Ramos (cell line): ENCODE measurements around the gene FBXL17.

Source experiments
- in situ Hi-C: fragments of 300-500 bp; cut with MboI; formaldehyde crosslinking; loops from one replicate; pipeline ENCODE4 v1.14.3; 2022; ENCODE audit warnings: low sequenced_read_pairs; ENCODE audit not compliant: unreplicated experiment

FBXL17 gene

DNA sequence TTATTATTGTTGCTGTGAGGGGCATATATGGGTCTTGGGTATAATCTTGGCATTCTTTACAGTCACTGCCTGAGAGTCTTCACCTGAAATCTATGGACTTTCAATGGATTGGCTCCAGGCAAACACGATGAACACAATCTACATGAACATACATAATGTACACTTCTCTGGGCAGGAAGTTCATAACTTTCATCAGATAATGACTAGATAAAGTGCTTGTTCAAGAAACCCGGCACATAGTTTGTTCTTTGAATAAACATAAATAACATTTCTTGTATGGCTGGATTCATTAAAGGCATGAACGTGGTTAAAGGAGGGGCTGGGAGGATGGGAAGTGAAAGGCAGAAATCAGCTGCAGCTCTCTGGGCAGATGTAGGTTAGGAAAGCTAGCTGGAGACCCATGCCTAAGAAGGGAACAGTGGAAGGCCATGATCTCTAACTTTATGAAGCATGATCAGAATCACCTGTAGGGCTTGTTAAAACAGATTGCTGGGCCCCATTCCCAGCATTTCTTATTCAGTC lies 404.3 kb downstream of the FBXL17 start:
- in situ Hi-C loops = no loop called here

- in situ Hi-C loops = no loop called here
These were observed 406.3 kb downstream of the FBXL17 start for GRCh38 chr5:107975568-107975967.

GRCh38 chr5:107971846-107972245 lies 410.1 kb downstream of the FBXL17 start:
- in situ Hi-C loops = no loop called here

- in situ Hi-C loops = no loop called here
These were observed 412.1 kb downstream of the FBXL17 start for GRCh38 chr5:107969847-107970246.

DNA sequence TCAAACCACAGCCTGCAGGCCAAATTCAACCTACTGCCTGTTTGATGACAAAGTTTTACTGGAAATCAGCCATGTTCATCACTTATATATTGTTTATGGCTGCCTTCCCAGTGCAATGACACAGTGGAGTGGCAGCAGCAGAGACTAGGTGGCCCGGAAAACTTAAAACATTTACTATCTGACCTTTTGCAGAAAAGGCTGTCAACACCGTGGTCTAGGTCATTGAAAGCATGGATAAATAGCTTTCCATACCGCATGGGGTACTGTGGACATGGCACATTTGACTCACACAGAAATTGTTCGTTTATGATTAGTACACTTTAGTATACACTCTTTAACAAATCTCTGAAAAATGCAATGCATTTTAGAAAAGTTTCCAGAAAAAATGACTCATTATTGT lies 412.9 kb downstream of the FBXL17 start:
- in situ Hi-C loops = no loop called here

- in situ Hi-C loops = no loop called here
These were observed 413.5 kb downstream of the FBXL17 start for GRCh38 chr5:107968406-107968843.

DNA sequence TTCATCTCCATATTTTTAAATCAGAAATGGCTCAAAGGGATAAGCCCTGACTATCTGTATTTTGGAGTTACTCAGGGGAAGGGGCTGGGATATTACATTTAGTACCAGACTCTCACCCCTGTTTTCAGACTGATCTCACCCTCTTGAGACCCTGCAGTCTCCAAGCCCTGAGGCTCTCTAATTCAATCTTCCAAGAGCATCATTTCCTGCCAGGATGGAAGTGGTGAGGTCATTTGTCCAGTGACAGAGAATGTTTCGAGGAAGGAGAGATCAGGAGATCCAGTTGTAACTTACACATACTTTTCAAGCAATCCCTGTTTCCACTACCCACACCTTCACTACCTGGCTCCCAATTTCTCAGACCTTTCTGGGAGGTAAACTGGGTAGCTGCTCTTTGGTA lies 415.7 kb downstream of the FBXL17 start:
- in situ Hi-C loops = no loop called here

GRCh38 chr5:107964722-107965121 lies 417.2 kb downstream of the FBXL17 start:
- in situ Hi-C loops = no loop called here

GRCh38 chr5:107959573-107960279 lies 422.2 kb downstream of the FBXL17 start:
- in situ Hi-C loops = no loop called here

- in situ Hi-C loops = no loop called here
These were observed 423.0 kb downstream of the FBXL17 start for GRCh38 chr5:107958861-107959260.

DNA sequence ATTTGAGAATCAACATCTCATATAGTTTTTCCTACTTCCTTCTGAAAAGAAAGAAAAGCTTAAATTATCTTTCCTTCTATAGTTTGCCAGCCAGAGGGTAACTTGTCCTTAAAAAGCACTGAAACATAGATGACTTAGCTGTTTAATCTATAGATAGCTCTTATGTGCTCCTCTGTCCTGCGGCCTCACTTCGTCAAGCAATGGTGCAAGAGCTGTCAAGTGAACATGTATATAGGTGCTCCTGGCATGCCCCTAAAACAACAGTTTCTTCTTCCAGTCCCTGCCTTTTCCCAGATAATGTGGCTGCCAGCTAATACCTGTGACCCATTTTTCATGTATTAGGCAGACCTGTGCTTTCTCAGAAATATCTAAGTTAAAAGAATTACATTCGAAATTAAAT lies 423.5 kb downstream of the FBXL17 start:
- in situ Hi-C loops = no loop called here

DNA sequence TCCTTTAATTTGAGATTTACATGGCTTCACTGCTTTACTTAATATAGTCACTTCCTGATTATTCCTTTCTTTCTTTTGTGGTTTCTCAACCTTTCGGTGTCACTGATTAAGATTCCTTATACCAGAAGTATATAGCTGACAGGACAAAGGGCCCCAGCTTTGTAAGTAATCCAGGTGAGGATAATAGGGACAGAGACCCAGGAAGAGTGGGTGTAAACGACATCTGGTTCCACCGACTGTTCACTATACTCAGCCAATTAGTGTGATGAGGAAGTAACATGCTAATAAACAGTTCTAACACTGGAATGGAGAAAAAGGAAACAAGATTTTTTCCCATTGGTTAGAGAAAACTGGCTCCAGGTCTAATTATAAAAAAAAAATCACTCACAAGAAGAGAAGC lies 424.8 kb downstream of the FBXL17 start:
- in situ Hi-C loops = no loop called here

DNA sequence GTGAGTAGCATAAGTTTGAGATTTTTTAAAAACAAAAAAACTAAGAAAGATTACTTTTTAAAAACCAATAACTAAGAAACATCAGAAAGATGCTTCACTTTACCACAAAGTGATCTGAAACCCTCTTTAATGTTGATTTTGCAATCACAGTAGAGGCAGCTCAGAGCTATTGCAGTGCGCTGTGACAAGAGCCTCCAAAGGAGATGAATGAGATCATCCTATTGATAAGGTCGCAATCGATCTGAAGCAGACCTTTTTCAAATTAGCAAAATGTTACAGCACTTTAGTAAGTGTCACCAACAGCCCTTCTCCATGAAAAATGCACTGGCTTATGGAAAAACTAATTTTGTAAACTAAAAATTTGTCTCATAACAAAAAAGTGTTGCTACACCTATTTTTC lies 426.6 kb downstream of the FBXL17 start:
- in situ Hi-C loops = no loop called here

DNA sequence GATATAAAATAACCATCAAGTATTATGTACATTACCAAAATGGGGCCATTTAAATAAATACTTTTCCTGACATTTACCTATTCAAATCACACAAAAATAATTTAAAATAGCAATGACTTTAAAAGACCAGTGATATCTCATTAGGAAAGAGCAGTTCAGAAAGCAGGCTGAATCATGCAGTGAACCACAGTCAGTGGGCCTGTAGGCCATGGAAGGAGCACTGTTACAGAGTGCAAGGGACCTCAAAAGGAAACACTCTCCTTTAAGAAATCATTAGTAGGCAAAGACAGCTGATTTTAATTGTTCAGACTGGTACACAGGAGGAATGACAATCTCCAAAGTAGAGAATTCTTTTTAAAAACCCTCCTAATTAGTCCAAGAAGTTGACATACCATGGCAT lies 427.6 kb downstream of the FBXL17 start:
- in situ Hi-C loops = no loop called here

- in situ Hi-C loops = no loop called here
These were observed 429.4 kb downstream of the FBXL17 start for GRCh38 chr5:107952450-107952849.

DNA sequence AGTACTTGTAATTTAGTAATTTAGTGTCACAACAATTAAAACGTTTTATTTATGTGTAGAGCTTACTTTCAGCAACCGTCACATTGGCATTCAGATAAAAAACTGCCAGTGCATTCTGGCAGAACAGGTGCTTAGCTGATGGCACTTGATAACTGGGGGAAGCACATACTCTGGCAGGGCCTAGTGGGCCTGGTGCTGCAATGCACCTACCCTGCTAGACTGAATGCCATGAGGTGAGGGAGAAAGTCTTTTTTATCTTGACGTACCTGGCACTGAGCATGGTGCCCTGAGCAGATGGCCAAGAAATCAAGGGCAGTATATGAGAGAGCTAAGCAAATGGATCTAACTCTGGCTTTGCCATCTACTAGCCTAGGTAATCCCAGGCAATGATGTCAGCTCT lies 430.6 kb downstream of the FBXL17 start:
- in situ Hi-C loops = no loop called here

DNA sequence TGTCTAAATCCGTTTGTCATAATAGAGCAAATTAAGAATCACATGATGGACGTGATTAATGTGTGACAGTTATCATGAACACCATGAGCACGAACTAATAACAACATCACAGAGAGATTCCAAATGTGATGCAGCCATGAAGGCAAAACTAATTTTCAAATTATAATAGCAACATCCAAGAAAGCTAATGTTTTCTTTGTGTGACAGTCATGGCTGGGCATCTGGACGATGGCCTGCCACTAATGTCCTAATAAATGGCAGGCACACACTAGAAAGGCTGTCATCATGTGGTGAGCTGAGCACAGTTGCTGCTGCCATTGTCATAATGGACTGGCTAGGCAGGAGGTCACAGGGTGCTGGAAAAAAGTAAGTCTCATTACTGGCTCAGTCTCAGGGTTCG lies 431.1 kb downstream of the FBXL17 start:
- in situ Hi-C loops = no loop called here

- in situ Hi-C loops = no loop called here
These were observed 432.1 kb downstream of the FBXL17 start for GRCh38 chr5:107949688-107950341.

GRCh38 chr5:107948377-107948776 lies 433.5 kb downstream of the FBXL17 start:
- in situ Hi-C loops = no loop called here

DNA sequence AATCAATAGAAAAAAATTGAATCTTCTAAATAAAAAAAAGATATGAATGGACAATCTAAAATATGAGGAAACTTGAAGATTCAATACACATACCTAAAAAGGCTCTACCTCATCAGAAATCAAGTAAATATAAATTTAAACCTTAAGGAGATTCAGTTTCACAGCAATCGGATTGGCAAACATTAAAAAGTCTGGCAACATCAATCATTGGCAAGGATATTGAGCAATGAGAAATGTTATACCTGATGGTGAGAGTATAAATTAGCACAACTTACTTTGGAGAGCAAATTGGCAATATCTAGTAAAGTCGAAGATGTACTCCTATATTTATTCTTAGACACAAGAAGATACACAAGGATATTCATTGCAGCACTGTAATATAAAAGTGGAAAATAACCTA lies 436.8 kb downstream of the FBXL17 start:
- in situ Hi-C loops = no loop called here

- in situ Hi-C loops = no loop called here
These were observed 438.0 kb downstream of the FBXL17 start for GRCh38 chr5:107943923-107944322.

DNA sequence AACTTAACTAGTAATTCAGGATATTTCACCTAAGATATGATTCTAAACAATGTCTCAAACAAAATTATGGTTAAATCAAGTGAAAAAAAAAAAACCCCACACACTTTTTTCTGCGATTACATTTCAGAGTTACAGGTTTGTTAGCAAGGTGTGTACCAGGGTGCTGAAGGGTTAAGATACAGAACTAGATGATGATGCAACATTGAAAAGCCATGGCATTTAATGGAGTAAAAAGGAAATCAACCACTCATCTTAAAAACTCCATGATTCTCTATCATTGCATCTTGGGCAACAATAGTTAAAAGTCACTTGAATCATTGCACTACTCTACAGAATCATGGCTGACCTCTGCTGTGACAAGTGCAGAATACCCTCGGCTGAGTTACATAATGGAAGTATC lies 440.9 kb downstream of the FBXL17 start:
- in situ Hi-C loops = no loop called here
